Esophagus squamous epithelium (tissue), 5 donors: Measurements from ENCODE around the gene CALY. TPM values are rescaled to one million over a fixed set of nuclear protein-coding genes. Genes with fewer than 3 reads are reported as not detected.
"Not testable (repeated sequence)": the region's sequence is repeated elsewhere in the genome, so short reads cannot be mapped to it uniquely, and the experiment has no call there.

Experiments used
- DNase-seq: peaks from one replicate; lab custom pipeline; 2025; lab: John Stamatoyannopoulos, UW
- H3K27ac ChIP-seq, 4 donors: fragments of 200-600 bp; sonication (generic); one replicate each; pipeline ENCODE4 v1.5.1; 2016 to 2019; ENCODE audit warnings: mild to moderate bottlenecking in 1 of 4
- H3K27me3 ChIP-seq, 4 donors: fragments of 200-600 bp; sonication (generic); 1 replicate in 3 of 4; 2 replicates in 1 of 4; pipeline versions ENCODE4 v1.5.1 to v1.6.0; 2017 to 2021; ENCODE audit warnings: antibody characterized with exemption in 1 of 4
- H3K36me3 ChIP-seq, 3 donors: fragments of 200-600 bp; sonication (generic); one replicate each; pipeline ENCODE4 v1.5.1; 2016 to 2019
- H3K4me1 ChIP-seq, 3 donors: fragments of 200-600 bp; sonication (generic); one replicate each; pipeline ENCODE4 v1.5.1; 2017 to 2019
- H3K4me3 ChIP-seq, 4 donors: fragments of 200-600 bp; sonication (generic); 1 replicate in 3 of 4; 2 replicates in 1 of 4; pipeline ENCODE4 v1.5.1; 2016 to 2019; ENCODE audit warnings: mild to moderate bottlenecking in 2 of 4, moderate library complexity in 1 of 4
- H3K9me3 ChIP-seq, 3 donors: fragments of 200-600 bp; sonication (generic); one replicate each; pipeline ENCODE4 v1.5.1; 2016 to 2019
- POLR2A ChIP-seq, 4 donors: fragments of 450-650 bp; IDR thresholded peaks; one replicate each; pipeline ENCODE4 v1.6.1; 2017; ENCODE audit warnings: antibody characterized with exemption in 4 of 4, mild to moderate bottlenecking in 4 of 4, moderate library complexity in 3 of 4
- WGBS, 2 donors: methylation state at CpG; one replicate each; pipeline ENCODE4 v1.1.5; 2018; 5-methylcytosine and 5-hydroxymethylcytosine counted together
- intact Hi-C: fragments of 100-400 bp; cut with DNase I; formaldehyde crosslinking; loops from one replicate; pipeline ENCODE4 v1.15.0; 2022
- total RNA-seq, 4 donors: library from RNA; depleted of rRNA; stranded (reverse); fragments of >200 nt; gene quantifications; one replicate each; pipeline ENCODE4 v1.1.0, GENCODE V29; 2016
- TF ChIP-seq, protein P1 (sequence below), 6 experiments: fragments of 450-650 bp in 4 of 6; fragments of 200-600 bp in 2 of 6; sonication (generic) in 2 of 6; IDR thresholded peaks; one replicate each; pipeline ENCODE4 v1.5.1; 2016 to 2019; ENCODE audit warnings: antibody characterized with exemption in 6 of 6, mild to moderate bottlenecking in 4 of 6, moderate library complexity in 4 of 6
- donor health status: DM: yes; HTN: yes; CAD: no.

The CALY gene
- total RNA-seq, 4 donors from 2014 or later, result not detected

DNA sequence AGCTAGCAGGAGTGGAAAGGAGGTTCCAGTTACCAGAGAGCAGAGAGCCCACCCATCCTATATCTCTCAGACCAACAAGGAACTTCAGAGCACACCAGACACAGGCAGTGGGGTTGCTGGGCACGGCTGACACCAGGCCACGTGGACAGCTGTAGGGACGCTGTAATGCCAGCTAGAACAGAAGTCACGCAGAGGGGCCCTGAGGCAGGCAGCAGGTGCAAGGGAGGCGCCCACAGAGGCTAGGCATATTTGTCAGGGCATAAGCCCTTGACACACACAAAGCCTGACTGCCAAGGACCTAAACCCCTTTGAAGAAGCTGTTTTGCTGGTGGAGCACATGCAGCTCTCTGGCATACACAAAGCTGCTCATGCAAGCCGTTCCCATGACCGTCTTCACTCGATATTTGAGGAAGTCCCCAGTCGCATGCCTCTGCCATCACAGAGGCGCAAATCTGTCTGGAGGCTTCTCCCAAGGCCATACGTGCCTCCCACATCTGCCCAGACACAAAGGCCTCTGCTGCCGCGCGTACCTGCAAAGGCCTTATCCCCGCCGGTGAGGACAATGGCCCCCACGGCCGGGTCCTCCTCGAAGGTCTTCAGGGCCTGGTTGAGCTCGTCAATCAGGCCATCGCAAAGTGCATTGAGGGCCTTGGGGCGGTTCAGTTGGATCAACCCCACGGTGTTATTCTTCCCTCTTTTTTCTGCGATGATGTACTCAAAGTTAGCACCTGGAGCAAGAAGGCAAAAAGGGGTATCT lies 33.5 kb upstream of the CALY start:
- H3K4me3 ChIP-seq, result no peak overlapping the region
- peaks cover 21 to 66% (median 28%) of the 10 kb centered on the region in 3 donors for H3K36me3 ChIP-seq
- H3K27ac ChIP-seq, result no peak overlapping the region
- WGBS, 2 donors, result 93 to 94% methylated on average over 11 to 15 of the region's 24 CpGs
- no peak for DNase-seq
- no peak for TF ChIP-seq POLR2A (IDR thresholded peaks at IDR 0.05)
- TF ChIP-seq, protein P1, sequence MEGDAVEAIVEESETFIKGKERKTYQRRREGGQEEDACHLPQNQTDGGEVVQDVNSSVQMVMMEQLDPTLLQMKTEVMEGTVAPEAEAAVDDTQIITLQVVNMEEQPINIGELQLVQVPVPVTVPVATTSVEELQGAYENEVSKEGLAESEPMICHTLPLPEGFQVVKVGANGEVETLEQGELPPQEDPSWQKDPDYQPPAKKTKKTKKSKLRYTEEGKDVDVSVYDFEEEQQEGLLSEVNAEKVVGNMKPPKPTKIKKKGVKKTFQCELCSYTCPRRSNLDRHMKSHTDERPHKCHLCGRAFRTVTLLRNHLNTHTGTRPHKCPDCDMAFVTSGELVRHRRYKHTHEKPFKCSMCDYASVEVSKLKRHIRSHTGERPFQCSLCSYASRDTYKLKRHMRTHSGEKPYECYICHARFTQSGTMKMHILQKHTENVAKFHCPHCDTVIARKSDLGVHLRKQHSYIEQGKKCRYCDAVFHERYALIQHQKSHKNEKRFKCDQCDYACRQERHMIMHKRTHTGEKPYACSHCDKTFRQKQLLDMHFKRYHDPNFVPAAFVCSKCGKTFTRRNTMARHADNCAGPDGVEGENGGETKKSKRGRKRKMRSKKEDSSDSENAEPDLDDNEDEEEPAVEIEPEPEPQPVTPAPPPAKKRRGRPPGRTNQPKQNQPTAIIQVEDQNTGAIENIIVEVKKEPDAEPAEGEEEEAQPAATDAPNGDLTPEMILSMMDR (IDR thresholded peaks at IDR 0.05), result no peak
- intact Hi-C loops, result no loop called here
- no peaks in the 10 kb centered on the region for H3K9me3 ChIP-seq
- H3K27me3 ChIP-seq, result no peaks in the 10 kb centered on the region
- H3K4me1 ChIP-seq, result peaks cover 11 to 38% (median 15%) of the 10 kb centered on the region in 3 donors

DNA sequence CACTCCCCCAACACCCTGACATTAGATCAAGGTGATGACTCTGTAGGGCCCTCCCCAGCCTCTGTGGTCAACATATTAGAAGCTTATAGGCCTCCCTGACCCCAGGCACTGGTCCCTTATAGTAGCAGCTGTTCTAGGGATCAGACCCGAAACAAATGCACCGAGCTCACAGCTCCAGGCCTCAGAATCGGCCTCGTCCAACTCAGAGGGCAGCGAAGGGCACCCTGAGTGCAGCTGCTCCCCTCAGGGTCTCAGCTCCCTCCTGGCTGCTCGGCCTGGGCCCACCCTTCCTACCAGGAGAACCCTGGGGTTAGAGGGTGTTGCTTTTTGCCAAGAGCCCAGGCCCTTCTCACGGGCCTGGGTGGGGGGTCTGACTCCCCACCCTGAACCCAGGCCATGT lies 31.5 kb upstream of the CALY start:
- Histone ChIP-seq H3K9me3 (no peaks in the 10 kb centered on the region), H3K4me1 (peaks cover 9 to 40% (median 11%) of the 10 kb centered on the region in 3 donors), H3K27me3 (no peaks in the 10 kb centered on the region), H3K36me3 (peaks cover 21 to 86% (median 28%) of the 10 kb centered on the region in 3 donors), H3K4me3 (no peak overlapping the region), H3K27ac (no peak overlapping the region)
- WGBS, 2 donors, result 100% methylated on average over 1 of the region's 7 CpGs; no CpG with 5 or more reads in 1 of the 2 donors
- intact Hi-C loops, result no loop called here
- no peak for TF ChIP-seq POLR2A (IDR thresholded peaks at IDR 0.05)
- TF ChIP-seq, protein P1 (IDR thresholded peaks at IDR 0.05), result no peak
- no peak for DNase-seq

DNA sequence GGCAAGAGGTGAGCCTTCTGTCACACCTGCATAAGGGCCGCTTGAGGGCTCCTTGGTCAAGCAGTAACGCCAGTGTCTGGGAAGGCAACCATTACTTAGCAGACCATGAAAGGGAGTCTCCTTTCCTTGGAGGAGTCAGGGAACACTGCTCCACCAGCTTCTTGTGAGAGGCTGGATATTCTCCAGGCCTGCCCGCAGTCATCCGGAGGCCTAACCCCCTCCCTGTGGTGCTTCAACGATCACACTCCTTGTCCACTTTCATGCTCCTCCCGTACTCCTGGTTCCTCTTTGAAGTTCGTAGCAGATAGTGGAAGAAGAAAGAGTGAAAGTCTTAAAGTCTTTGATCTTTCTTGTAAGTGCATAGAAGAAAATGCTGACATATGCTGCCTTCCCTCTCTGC lies 30.8 kb upstream of the CALY start:
- Histone ChIP-seq H3K36me3 (peaks cover 21 to 93% (median 28%) of the 10 kb centered on the region in 3 donors), H3K4me1 (peaks cover 7 to 37% (median 9%) of the 10 kb centered on the region in 3 donors)
- H3K4me3 ChIP-seq, H3K27me3 ChIP-seq, DNase-seq, H3K27ac ChIP-seq, H3K9me3 ChIP-seq, intact Hi-C loops: not testable (repeated sequence)
- no CpG with 5 or more reads among the region's 7 CpGs for WGBS, 2 donors

DNA sequence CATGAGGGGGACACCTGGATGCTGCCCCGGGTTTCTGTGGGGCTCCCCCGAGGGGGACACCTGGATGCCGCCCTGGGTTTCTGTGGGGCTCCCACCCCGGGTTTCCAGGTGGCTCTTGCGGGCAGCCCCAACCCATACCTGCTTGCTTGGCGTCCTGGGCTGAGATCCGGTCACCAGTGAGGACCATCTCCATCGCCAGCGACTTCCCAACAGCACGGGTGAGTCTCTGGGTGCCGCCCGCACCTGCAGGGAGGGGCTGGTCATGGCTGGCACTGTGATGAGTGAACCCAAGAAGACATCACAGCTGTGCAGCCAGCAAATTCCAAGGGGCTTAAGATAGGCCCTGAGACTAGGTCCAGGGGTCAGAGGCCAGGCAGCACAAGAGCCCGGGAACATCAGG lies 30.1 kb upstream of the CALY start:
- no peak for DNase-seq
- no peak overlapping the region for H3K27ac ChIP-seq
- intact Hi-C loops, result no loop called here
- no peaks in the 10 kb centered on the region for H3K9me3 ChIP-seq
- H3K27me3 ChIP-seq, result no peaks in the 10 kb centered on the region
- no peak overlapping the region for H3K4me3 ChIP-seq
- 90% methylated on average over 2 of the region's 13 CpGs; no CpG with 5 or more reads in 1 of the 2 donors for WGBS, 2 donors
- peaks cover 21 to 100% (median 28%) of the 10 kb centered on the region in 3 donors for H3K36me3 ChIP-seq
- no peak for TF ChIP-seq POLR2A (IDR thresholded peaks at IDR 0.05)
- TF ChIP-seq, protein P1 (IDR thresholded peaks at IDR 0.05), result no peak
- peaks cover 0 to 30% (median 4%) of the 10 kb centered on the region in 3 donors for H3K4me1 ChIP-seq

DNA sequence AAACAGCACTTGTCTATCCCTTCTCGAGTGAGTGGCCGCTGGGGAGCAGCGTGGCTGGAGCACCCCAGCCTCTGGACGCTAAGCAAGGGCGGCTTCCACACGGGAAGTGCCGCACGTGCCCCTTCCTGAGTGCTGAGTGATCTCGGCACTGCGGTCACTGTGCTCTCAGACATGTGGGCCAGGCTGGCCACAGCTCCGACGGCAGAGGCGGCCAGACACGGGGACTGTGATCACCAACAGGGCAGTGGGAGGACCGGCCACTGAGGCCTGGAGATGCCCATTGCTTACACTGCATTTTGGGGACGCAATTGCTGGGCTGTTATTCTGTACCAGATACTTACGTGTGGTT lies 29.4 kb upstream of the CALY start:
- no peak overlapping the region for H3K4me3 ChIP-seq
- no peaks in the 10 kb centered on the region for H3K27me3 ChIP-seq
- TF ChIP-seq, protein P1 (IDR thresholded peaks at IDR 0.05), result no peak
- no peak for TF ChIP-seq POLR2A (IDR thresholded peaks at IDR 0.05)
- H3K27ac ChIP-seq, result no peak overlapping the region
- peaks cover 0 to 3% (median 0%) of the 10 kb centered on the region in 3 donors for H3K9me3 ChIP-seq
- peaks cover 0 to 25% (median 4%) of the 10 kb centered on the region in 3 donors for H3K4me1 ChIP-seq
- intact Hi-C loops, result no loop called here
- H3K36me3 ChIP-seq, result peaks cover 21 to 99% (median 28%) of the 10 kb centered on the region in 3 donors
- 83 to 89% methylated on average over 3 to 10 of the region's 17 CpGs for WGBS, 2 donors
- no peak for DNase-seq
